ENCODE measurements around the gene DNAL4. TPM values are rescaled to one million over a fixed set of nuclear protein-coding genes. Genes with fewer than 3 reads are reported as not detected.

The DNAL4 gene
- total RNA-seq, 1 donor from 2014 or later: 8.4 TPM

GRCh38 chr22:38770257-38770949 is 23.5 kb downstream of the DNAL4 start:
- Mint-ChIP-seq H3K27me3 (no peaks in the 10 kb centered on the region), H3K4me3 (no peak overlapping the region), H3K36me3 (ENCODE audit: low read depth) (no peaks in the 10 kb centered on the region), H3K27ac (no peak overlapping the region), H3K4me1 (peaks cover 2% of the 10 kb centered on the region), H3K9me3 (no peaks in the 10 kb centered on the region)
- ChIA-PET CTCF (no interaction called here), POLR2A (no interaction called here)
- no peak for DNase-seq
- intact Hi-C loops (cut with micrococcal nuclease): no loop called here
- TF ChIP-seq CTCF (IDR thresholded peaks at IDR 0.05): no peak
- ATAC-seq (ENCODE audit: low read depth): no peak

- no peak for ATAC-seq (ENCODE audit: low read depth)
- intact Hi-C loops (cut with micrococcal nuclease): loop anchor here (1.0 kb wide), 1 partner anchor 235 kb away; no protein-coding TSS in a partner anchor
- H3K9me3 Mint-ChIP-seq: no peaks in the 10 kb centered on the region
- ChIA-PET POLR2A (interaction anchor here (0.6 to 1.6 kb wide), 4 partner anchors 10 to 551 kb away, joined by 3 to 14 read pairs (median 4); partner anchors contain the start of gene RPL3), CTCF (interaction anchor here (1.1 to 3.6 kb wide), 5 partner anchors 9 to 235 kb away, joined by 4 to 26 read pairs (median 6); partner anchors contain the start of gene TOMM22)
- DNase-seq: no peak
- peaks cover 2% of the 10 kb centered on the region for H3K4me1 Mint-ChIP-seq
- H3K4me3 Mint-ChIP-seq: no peak overlapping the region
- no peak overlapping the region for H3K27ac Mint-ChIP-seq
- H3K27me3 Mint-ChIP-seq: no peaks in the 10 kb centered on the region
- H3K36me3 Mint-ChIP-seq (ENCODE audit: low read depth): no peaks in the 10 kb centered on the region
- TF ChIP-seq CTCF (IDR thresholded peaks at IDR 0.05): no peak
Measured at GRCh38 chr22:38768036-38768435, 25.9 kb downstream of the DNAL4 start.

- ChIA-PET POLR2A (interaction anchor here (1.2 to 1.7 kb wide), 2 partner anchors 9 to 86 kb away, joined by 4 read pairs; partner anchors contain the start of gene TOMM22), CTCF (interaction anchor here (1.1 to 3.6 kb wide), 4 partner anchors 16 to 236 kb away, joined by 4 to 26 read pairs (median 9); partner anchors contain the start of gene TOMM22)
- ATAC-seq (ENCODE audit: low read depth) (no peak), DNase-seq (no peak)
- intact Hi-C loops (cut with micrococcal nuclease): loop anchor here (2.0 kb wide), 1 partner anchor 87 kb away; the partner anchor contains the start of gene TOMM22
- Mint-ChIP-seq H3K36me3 (ENCODE audit: low read depth) (no peaks in the 10 kb centered on the region), H3K27me3 (no peaks in the 10 kb centered on the region), H3K27ac (no peak overlapping the region), H3K4me3 (no peak overlapping the region), H3K9me3 (no peaks in the 10 kb centered on the region), H3K4me1 (peaks cover 2% of the 10 kb centered on the region)
- no peak for TF ChIP-seq CTCF (IDR thresholded peaks at IDR 0.05)
Measured at GRCh38 chr22:38767313-38767712, 26.6 kb downstream of the DNAL4 start.

GRCh38 chr22:38766076-38766777 is 27.7 kb downstream of the DNAL4 start:
- no peaks in the 10 kb centered on the region for H3K36me3 Mint-ChIP-seq (ENCODE audit: low read depth)
- no peaks in the 10 kb centered on the region for H3K27me3 Mint-ChIP-seq
- ATAC-seq (ENCODE audit: low read depth): peak; percentile 55
- H3K4me3 Mint-ChIP-seq: no peak overlapping the region
- TF ChIP-seq CTCF (IDR thresholded peaks at IDR 0.05): no peak
- intact Hi-C loops (cut with micrococcal nuclease): loop anchor here (1.0 to 2.0 kb wide), 2 partner anchors 33 to 85 kb away; partner anchors contain the start of gene TOMM22
- peak; percentile 29 for DNase-seq
- H3K9me3 Mint-ChIP-seq: no peaks in the 10 kb centered on the region
- CTCF ChIA-PET: interaction anchor here (0.9 to 3.6 kb wide), 8 partner anchors 10 to 84 kb away, joined by 3 to 26 read pairs (median 4); partner anchors contain the start of gene TOMM22
- H3K27ac Mint-ChIP-seq: no peak overlapping the region
- H3K4me1 Mint-ChIP-seq: peaks cover 2% of the 10 kb centered on the region
- POLR2A ChIA-PET: interaction anchor here (0.5 to 1.7 kb wide), 7 partner anchors 12 to 1133 kb away, joined by 3 to 9 read pairs (median 4); partner anchors contain the start of gene TOMM22
